DOHH2 (cell line): ENCODE measurements around the gene ZIK1.

Source experiments
- CTCF ChIP-seq: fragments of 200-600 bp; sonication (generic); IDR thresholded peaks from one replicate; pipeline ENCODE4 v1.5.1; 2014; ENCODE audit warnings: antibody characterized with exemption, mild to moderate bottlenecking, low read depth, low read length; ENCODE audit not compliant: poor library complexity, severe bottlenecking
- EZH2phosphoT487 ChIP-seq: fragments of 200-600 bp; sonication (generic); IDR thresholded peaks from 2 replicates; pipeline ENCODE4 v1.6.1; 2017; ENCODE audit warnings: borderline replicate concordance, mild to moderate bottlenecking, antibody characterized with exemption, low read length, moderate library complexity, mixed read lengths

- TF ChIP-seq EZH2phosphoT487 (no peak), CTCF (no peak)
Measured at GRCh38 chr19:57620673-57621348, 36.9 kb downstream of the ZIK1 start.
